IMR-90 (cell line): ENCODE data around the gene MAP1LC3B.

Experiments
- CEBPB ChIP-seq: IDR thresholded peaks from 2 replicates; pipeline ENCODE4 v1.6.1; 2012; ENCODE audit warnings: low read depth, low read length, improper control_type of control experiment
- NFE2L2 ChIP-seq: fragments of 150-350 bp; IDR thresholded peaks from 2 replicates; pipeline ENCODE4 v1.6.1; 2016; ENCODE audit warnings: low read depth, mild to moderate bottlenecking, low read length
- POLR2A ChIP-seq: IDR thresholded peaks from 2 replicates; pipeline ENCODE4 v1.6.1; 2012; ENCODE audit warnings: mild to moderate bottlenecking, low read depth, low read length
- RAD21 ChIP-seq: IDR thresholded peaks from 2 replicates; pipeline ENCODE4 v1.6.1; 2012; ENCODE audit warnings: low read length, improper control_type of control experiment
- RCOR1 ChIP-seq: IDR thresholded peaks from 2 replicates; pipeline ENCODE4 v1.6.1; 2012; ENCODE audit warnings: mild to moderate bottlenecking, low read length, improper control_type of control experiment; ENCODE audit not compliant: insufficient replicate concordance

- no peak for TF ChIP-seq RCOR1
- no peak for TF ChIP-seq CEBPB
- TF ChIP-seq RAD21: no peak
- TF ChIP-seq POLR2A: no peak
- no peak for TF ChIP-seq NFE2L2
These were observed 26.5 kb downstream of the MAP1LC3B start for GRCh38 chr16:87418644-87419043.
